ENCODE data around the gene MAP2K6. TPM values are rescaled to one million over a fixed set of nuclear protein-coding genes. Genes with fewer than 3 reads are reported as not detected.

MAP2K6 gene
- total RNA-seq, 2 experiments from 2014 or later: 14.0 to 14.6 TPM

DNA sequence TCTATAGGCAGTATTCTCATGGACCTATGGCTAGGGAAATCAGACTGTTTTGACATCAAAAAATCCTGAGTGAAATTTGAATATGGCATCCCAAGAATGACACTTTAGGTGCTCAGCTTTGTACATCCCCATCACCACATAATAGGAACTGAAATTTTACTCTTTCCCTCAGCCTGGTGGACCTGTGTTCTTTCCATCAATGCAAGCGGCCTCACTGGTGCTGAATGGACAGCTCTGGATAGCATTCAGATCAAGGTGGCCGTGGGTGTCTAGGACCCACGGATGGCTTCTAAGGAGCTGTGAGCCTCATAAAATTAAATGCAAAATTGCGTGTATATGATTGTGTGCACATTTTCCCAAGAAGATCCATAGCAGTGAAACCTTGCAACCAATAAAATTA is 152.6 kb downstream of the MAP2K6 start:
- DNase-seq (no peak), ATAC-seq (ENCODE audit: poor library complexity) (no peak)
- intact Hi-C loops (cut with DNase I, micrococcal nuclease): loop anchor here (5.0 to 10.0 kb wide), 2 partner anchors 58 to 985 kb away; no protein-coding TSS in a partner anchor
- H3K4me3 ChIP-seq (ENCODE audit: low read length): no peak overlapping the region
- no peaks in the 10 kb centered on the region for H3K36me3 Mint-ChIP-seq (ENCODE audit: low read depth)
- ChIA-PET POLR2A (no interaction called here), CTCF (no interaction called here)
- peaks cover 0 to 6% of the 10 kb centered on the region in 2 experiments for H3K27me3 ChIP-seq (ENCODE audit: control insufficient read depth in 1 of 2, insufficient read depth in 2 of 2, low read length in 2 of 2)
- no peak overlapping the region for H3K27ac Mint-ChIP-seq
- H3K4me3 Mint-ChIP-seq: no peak overlapping the region
- no peaks in the 10 kb centered on the region for H3K9me3 ChIP-seq (ENCODE audit: control insufficient read depth in 1 of 2, insufficient read depth in 1 of 2, low read length in 2 of 2)
- H3K4me1 ChIP-seq (ENCODE audit: insufficient read depth, low read length): peaks cover 4% of the 10 kb centered on the region
- H3K27me3 Mint-ChIP-seq: peaks cover 7% of the 10 kb centered on the region
- H3K36me3 ChIP-seq (ENCODE audit: insufficient read depth, low read length): no peaks in the 10 kb centered on the region
- no peak overlapping the region for H3K27ac ChIP-seq (ENCODE audit: low read depth in 1 of 2, low read length in 2 of 2)
- H3K4me1 Mint-ChIP-seq (ENCODE audit: low read depth): no peaks in the 10 kb centered on the region
- TF ChIP-seq, protein P1, sequence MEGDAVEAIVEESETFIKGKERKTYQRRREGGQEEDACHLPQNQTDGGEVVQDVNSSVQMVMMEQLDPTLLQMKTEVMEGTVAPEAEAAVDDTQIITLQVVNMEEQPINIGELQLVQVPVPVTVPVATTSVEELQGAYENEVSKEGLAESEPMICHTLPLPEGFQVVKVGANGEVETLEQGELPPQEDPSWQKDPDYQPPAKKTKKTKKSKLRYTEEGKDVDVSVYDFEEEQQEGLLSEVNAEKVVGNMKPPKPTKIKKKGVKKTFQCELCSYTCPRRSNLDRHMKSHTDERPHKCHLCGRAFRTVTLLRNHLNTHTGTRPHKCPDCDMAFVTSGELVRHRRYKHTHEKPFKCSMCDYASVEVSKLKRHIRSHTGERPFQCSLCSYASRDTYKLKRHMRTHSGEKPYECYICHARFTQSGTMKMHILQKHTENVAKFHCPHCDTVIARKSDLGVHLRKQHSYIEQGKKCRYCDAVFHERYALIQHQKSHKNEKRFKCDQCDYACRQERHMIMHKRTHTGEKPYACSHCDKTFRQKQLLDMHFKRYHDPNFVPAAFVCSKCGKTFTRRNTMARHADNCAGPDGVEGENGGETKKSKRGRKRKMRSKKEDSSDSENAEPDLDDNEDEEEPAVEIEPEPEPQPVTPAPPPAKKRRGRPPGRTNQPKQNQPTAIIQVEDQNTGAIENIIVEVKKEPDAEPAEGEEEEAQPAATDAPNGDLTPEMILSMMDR (IDR thresholded peaks at IDR 0.05): no peak
- no peaks in the 10 kb centered on the region for H3K9me3 Mint-ChIP-seq

DNA sequence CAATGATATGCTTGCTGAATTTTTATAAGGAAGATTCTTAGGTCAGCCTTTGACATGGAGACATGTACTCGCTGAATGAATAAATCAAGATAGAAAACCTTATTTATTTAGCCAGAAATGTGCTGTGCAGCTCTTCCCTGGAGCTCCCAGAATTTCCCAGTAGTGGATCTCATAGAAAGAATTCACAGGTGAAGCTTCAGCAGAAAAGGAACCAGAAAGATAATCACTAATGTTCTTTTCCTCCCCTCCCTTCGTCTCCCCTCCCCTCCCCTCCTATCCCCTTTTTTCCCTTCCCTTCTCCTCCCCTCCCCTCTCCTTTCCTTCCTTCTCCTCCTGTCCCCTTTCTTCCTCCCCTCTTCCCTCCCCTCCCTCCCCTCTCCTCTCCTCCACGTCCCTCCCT is 158.2 kb downstream of the MAP2K6 start:
- Histone ChIP-seq H3K27ac (ENCODE audit: low read depth in 1 of 2, low read length in 2 of 2) (no peak overlapping the region), H3K27me3 (ENCODE audit: control insufficient read depth in 1 of 2, insufficient read depth in 2 of 2, low read length in 2 of 2) (peaks cover 0 to 6% of the 10 kb centered on the region in 2 experiments), H3K4me1 (ENCODE audit: insufficient read depth, low read length) (peaks cover 4% of the 10 kb centered on the region), H3K9me3 (ENCODE audit: control insufficient read depth in 1 of 2, insufficient read depth in 1 of 2, low read length in 2 of 2) (no peaks in the 10 kb centered on the region), H3K4me3 (ENCODE audit: low read length) (no peak overlapping the region), H3K36me3 (ENCODE audit: insufficient read depth, low read length) (no peaks in the 10 kb centered on the region)
- no peak overlapping the region for H3K4me3 Mint-ChIP-seq
- DNase-seq: no peak
- intact Hi-C loops (cut with DNase I, micrococcal nuclease): loop anchor here in 1 of 2 experiments (5.0 kb wide), 1 partner anchor 1055 kb away; no protein-coding TSS in a partner anchor
- TF ChIP-seq, protein P1 (IDR thresholded peaks at IDR 0.05): no peak
- no peak overlapping the region for H3K27ac Mint-ChIP-seq
- H3K9me3 Mint-ChIP-seq: no peaks in the 10 kb centered on the region
- no peaks in the 10 kb centered on the region for H3K36me3 Mint-ChIP-seq (ENCODE audit: low read depth)
- H3K4me1 Mint-ChIP-seq (ENCODE audit: low read depth): no peaks in the 10 kb centered on the region
- ATAC-seq (ENCODE audit: poor library complexity): no peak
- POLR2A ChIA-PET: no interaction called here
- CTCF ChIA-PET: interaction anchor here (0.6 kb wide), 1 partner anchor 29 kb away, joined by 3 read pairs; no protein-coding TSS in a partner anchor
- peaks cover 11% of the 10 kb centered on the region for H3K27me3 Mint-ChIP-seq

DNA sequence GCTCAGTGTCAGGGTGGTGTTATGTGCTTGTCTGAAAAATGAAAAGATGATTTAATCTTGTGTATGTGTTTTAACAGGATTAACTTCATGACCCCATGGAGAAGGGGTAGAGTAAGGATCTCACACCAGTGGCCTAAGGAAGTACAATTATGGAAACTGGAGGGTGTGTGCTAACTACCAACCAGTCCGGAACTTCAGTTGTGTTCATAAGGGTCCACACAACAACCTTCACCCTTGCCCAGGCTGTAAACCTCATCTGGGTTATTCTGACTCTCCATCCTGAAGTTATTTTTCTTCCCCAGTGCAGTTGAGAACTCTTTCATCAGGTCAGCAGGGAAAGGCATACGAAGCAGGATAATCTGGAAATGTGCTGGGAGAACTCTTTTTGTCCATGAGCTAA is 158.9 kb downstream of the MAP2K6 start:
- Mint-ChIP-seq H3K9me3 (no peaks in the 10 kb centered on the region), H3K4me3 (no peak overlapping the region), H3K36me3 (ENCODE audit: low read depth) (no peaks in the 10 kb centered on the region), H3K4me1 (ENCODE audit: low read depth) (no peaks in the 10 kb centered on the region), H3K27me3 (peaks cover 11% of the 10 kb centered on the region), H3K27ac (no peak overlapping the region)
- Histone ChIP-seq H3K27me3 (ENCODE audit: control insufficient read depth in 1 of 2, insufficient read depth in 2 of 2, low read length in 2 of 2) (peaks cover 0 to 6% of the 10 kb centered on the region in 2 experiments), H3K36me3 (ENCODE audit: insufficient read depth, low read length) (no peaks in the 10 kb centered on the region), H3K4me1 (ENCODE audit: insufficient read depth, low read length) (peaks cover 4% of the 10 kb centered on the region), H3K4me3 (ENCODE audit: low read length) (no peak overlapping the region), H3K27ac (ENCODE audit: low read depth in 1 of 2, low read length in 2 of 2) (no peak overlapping the region), H3K9me3 (ENCODE audit: control insufficient read depth in 1 of 2, insufficient read depth in 1 of 2, low read length in 2 of 2) (no peaks in the 10 kb centered on the region)
- intact Hi-C loops (cut with DNase I, micrococcal nuclease): loop anchor here in 1 of 2 experiments (5.0 kb wide), 1 partner anchor 1054 kb away; no protein-coding TSS in a partner anchor
- ATAC-seq (ENCODE audit: poor library complexity) (no peak), DNase-seq (no peak)
- TF ChIP-seq, protein P1 (IDR thresholded peaks at IDR 0.05): no peak
- ChIA-PET CTCF (interaction anchor here (0.6 kb wide), 1 partner anchor 28 kb away, joined by 3 read pairs; no protein-coding TSS in a partner anchor), POLR2A (no interaction called here)

All from CD4-positive, alpha-beta T cell (primary cell).